GM21619 (cell line): ENCODE data around the gene RICTOR.

Experiments used
- ATAC-seq: cut with Tn5 transposase; IDR thresholded peaks from one replicate; pipeline ENCODE4 v1.9.1; 2021; ENCODE audit not compliant: unreplicated experiment

The RICTOR gene

DNA sequence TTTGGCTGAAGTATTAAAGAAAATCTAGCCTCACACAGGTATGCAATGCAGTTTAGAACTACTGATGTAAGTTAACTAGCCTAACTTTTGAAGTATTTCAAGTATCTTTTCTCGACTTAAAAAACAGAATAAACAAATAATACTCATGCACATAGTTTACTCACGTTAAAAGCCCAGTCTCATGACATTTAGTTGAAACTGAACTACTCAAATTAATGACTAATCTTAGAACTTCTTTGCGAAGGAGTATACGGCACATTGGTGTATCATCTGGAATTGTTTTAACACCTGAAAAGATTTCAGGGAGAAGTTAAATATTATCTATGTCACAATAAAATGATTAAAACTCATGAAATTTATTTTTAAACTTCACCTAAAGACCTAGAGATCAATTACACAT is 129.9 kb downstream of the RICTOR start:
- ATAC-seq = no peak

DNA sequence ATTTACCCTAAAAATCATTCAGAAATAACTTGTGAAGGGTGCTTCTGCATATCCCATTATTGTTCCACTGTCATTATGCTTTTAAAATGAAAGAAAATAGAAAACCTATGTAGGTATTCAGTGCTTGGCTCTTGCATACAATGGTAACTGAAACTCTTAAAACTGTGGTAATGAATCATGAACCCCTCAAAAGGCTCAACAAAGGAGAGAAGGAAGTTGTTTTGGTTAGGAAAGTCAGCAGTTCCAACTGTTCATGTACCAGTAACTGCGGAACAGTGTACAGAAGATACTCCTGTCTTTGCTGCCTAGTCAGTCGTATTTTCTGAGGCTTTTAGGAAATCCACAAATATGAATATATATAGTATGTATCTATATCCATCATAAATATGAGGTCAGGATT is 132.3 kb downstream of the RICTOR start:
- no peak for ATAC-seq

DNA sequence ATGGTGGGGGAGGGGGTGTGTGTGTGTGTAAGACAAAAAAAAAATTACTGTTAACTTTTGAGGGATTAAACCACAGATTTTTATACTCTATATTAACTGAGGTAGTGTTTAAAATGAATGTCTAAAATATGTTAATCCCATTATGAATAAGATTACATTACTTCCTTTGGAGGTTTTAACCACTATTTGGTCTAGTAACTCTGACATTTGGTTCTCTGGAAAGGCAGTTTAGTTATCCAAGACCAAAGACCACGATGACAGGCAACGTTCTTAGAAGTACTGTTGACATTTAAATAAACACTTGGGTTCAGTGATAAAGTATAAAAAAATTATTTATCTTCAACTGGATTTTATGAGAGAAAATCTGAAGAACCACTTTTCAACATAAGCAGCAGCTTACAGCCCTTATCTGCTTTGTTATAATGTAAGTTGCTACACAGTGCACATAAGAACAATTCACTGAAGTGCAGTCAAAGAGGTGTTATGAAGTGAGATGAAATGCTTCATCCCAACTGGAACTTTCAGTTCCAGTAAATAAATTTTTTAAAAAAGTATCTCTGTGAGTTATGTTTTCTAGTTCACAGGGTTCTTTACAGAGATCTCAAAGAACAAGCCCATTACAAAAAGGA is 133.9 kb downstream of the RICTOR start:
- ATAC-seq = no peak

DNA sequence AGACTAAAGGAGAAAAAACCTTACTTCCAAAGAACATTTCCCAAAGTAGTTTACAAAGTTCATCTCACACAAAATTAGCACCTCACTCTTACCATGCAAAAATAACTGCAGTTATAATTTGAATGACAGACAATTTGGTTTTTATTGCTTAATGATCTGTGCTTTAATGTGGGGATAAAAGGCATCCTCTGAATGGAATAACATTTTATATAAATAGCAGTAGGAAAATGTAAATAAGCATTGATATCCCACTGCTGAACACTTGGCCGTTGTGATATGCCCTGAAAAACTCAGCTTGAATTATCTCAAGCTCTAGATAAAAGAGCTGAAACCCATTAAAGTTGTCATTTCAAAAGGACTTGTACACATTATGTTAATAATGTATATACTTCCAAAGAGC is 135.2 kb downstream of the RICTOR start:
- ATAC-seq = no peak

DNA sequence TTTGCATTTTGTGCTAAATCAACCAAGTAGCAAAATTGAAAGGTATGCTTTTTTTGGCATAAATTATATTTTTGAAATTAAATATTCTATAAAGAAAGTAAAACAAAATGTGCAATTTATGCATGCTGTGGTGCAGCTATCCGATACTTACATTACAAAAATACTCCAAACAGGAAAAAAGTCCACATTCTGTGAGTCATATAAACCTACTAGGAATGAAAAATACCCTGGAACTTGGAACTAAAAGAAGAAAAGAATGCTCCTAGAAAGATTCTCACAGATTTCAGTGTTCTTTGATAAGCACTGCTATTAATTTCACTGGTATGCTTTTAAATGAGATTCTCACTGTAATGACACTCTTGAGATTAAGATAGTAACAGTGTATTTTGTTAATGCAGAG is 135.8 kb downstream of the RICTOR start:
- ATAC-seq = no peak

DNA sequence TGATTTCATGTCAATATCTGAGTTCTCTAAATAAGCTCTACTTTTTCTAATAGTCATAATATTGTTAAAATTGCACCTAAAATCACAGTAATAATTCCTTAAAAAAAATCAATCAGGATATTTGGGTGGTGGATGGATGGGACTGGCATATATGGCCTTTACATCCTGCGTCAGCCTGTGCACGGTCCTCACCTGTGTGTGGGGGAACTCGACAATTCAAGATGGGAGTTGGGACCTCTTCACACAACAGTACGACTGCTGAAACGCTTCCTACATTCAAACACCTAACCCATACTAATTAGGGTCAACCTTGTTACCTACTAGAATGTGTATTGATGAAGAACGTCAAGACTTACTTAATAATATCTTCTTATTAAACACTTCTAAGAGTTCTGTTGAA is 137.9 kb downstream of the RICTOR start:
- ATAC-seq = no peak

DNA sequence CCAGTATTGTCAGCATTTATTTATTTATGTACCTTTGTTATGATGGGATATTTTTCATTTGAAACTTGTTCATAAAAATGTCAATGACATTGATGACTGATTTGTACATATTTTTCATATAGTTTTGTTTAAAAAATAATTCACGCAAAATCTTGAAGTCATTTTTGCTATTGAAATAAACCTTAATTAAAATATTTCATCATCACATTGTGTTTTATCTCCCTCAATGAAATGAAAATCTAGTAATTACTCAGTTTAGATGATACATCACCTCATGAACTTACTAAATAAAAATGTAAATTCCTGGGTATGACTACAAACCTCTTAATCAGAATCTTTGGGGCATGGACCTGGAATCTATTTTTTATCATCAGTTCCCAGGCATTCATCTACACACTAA is 138.8 kb downstream of the RICTOR start:
- no peak for ATAC-seq

DNA sequence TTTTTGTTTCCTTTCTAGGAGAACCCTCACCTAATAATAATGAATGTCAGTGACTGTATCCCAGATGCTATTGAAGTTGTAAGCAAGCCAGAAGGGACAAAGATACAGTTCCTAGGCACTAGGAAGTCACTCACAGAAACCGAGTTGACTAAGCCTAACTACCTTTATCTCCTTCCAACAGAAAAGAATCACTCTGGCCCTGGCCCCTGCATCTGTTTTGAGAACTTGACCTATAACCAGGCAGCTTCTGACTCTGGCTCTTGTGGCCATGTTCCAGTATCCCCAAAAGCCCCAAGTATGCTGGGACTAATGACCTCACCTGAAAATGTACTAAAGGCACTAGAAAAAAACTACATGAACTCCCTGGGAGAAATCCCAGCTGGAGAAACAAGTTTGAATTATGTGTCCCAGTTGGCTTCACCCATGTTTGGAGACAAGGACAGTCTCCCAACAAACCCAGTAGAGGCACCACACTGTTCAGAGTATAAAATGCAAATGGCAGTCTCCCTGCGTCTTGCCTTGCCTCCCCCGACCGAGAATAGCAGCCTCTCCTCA is 141.3 kb downstream of the RICTOR start:
- no peak for ATAC-seq

DNA sequence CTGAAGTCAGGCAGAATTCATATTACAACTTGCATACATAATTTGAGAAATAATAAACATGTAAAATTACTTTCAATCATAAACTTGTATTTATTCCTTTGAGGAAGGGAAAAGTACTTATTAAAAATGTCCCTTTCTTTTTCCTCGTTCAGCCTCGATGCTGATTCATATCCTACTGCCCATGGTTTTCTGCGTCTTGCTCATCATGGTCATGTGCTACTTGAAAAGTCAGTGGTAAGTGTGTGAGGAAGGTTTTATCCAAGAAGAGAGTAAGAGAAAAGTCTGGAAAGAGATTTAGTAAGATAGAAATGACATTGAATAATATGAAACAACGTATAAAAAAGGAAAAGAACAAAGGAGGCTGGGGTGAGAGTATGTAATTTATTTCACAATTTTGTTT is 142.5 kb downstream of the RICTOR start:
- ATAC-seq = no peak

DNA sequence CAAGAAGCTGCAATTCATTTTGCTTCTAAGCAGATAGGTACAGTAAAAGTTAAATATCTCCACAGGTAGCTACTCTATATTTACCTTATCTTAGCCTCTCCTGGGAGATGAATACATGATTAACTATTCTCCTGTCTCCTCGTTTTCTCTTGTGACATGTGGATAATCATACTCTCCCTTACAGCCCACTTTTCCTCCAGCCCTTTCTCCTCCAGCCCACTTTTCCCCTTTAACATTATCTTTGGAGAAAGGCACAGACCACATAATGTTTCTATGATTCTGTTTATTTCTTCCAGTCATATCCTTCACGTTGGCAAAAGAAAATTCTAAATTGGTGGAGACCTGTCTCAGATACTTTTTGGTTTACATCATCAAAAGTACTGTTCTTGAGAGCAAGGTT is 144.4 kb downstream of the RICTOR start:
- ATAC-seq = no peak

DNA sequence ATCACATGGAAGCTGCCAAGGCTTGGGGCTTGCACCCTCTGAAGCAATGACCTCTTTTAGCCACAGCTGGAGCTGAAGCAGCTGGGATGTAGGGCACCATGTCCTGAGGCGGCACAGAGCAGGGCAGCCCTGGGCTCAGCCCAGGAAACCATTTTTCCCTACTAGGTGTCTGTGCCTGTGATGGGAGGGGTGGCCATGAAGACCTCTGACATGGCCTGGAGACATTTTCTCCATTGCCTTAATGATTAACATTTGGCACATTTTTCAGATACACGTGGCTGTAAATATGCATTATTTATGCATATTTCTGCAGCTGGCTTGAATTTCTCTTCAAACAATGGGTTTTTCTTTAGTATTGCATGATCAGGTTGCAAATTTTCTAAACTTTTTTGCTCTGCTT is 146.7 kb downstream of the RICTOR start:
- no peak for ATAC-seq

DNA sequence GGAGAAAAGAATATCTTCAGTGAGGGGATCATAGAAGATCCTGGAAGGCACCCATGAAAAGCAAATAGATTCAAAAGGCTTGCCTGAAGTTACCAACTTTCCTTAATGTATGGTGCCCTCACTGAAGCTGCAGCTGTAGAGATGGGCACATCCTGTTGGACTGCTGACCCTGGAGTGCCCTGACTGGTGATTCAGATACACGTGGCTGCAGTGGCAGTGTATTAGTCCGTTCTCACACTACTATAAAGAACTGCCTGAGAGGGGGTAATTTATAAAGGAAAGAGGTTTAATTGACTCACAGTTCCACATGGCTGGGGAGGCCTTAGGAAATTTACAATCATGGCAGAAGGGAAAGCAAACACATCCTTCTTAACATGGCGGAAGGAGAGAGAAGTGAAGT is 148.1 kb downstream of the RICTOR start:
- no peak for ATAC-seq

DNA sequence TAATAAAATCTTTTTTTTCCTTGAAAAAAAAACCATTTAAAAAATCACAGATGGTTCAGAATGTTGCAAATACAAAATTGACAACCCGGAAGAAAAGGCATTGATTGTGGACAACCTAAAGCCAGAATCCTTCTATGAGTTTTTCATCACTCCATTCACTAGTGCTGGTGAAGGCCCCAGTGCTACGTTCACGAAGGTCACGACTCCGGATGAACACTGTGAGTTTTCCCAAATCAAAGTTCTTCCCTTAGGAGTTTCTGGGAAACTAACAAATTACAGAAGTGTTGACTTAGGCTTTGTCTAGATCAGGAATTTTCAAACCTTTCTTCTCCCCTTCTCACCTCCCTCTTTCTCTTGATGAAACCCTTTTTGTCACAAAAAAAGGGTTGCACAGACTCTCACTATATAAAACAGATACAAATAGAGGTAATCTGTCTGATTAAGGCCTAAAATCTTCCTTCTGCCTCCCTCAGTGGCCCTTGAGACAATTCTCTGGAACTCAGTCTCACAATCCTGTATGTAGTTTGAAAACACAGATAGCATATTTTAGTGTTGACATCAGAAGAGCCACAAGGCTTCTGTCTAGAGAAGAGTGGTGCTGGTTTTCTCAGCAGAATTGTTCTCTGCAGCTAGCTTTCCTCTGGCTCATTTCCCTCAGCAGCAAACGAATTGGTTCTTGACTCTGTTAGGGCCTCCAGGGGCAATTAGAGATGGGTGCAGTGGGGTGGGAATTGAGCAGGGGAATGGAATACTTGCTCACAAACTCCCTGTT is 148.9 kb downstream of the RICTOR start:
- no peak for ATAC-seq

DNA sequence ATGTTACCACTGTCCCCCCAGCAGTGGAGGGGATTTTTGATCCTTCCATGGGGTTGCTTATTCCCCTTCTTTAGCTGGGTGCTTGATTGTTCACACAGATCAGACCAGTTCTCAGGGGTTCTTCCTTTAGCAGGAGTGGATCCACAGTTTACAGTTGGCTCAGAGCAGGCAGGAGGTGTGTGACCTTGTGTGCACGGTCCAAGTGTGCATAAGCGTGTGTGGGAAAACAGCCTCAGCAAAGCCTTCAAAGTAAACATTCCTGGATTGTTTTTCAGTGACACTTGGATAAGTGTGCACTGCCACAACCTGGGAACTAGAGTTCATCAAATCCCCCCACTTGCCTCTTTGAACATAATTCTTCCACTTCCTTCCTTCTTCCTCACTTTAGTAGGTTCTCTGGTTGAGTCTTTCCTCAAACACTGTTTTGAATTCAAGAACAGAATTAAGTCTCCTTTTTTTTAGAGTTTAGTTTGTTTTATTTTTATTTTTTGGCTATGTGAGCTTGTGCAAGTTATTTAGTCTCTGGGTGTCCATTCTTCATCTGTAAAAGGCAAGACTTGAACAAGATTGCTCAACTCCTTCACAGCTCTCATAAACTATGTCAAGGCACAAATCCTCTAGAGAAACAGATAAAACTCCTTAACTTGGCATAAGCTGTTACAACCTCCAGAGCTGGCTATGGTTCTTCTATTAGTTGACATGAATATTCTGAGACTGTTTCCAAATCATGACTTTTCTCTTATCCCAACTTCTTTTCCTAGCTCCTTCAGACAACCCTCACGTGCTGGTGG is 150.3 kb downstream of the RICTOR start:
- ATAC-seq = no peak

DNA sequence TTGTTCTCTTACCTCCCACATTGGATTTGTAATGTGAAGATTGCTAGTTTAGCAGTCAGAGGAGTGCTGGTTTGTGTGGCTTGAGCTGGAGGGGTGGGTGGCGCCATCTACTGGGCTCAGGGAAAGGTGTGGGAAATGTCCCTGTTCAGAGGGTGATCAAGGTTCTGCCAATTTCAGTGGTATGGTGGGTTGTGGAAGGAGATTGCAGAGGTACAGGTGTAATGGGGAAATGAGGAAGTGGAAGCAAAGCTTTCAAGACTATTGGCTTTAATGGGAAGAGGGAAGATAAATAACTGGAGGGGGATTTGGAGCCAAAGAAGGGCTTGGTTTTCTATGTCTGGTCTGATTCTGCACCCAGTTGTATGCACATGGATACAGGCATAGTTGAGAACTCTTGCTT is 152.0 kb downstream of the RICTOR start:
- ATAC-seq = no peak

DNA sequence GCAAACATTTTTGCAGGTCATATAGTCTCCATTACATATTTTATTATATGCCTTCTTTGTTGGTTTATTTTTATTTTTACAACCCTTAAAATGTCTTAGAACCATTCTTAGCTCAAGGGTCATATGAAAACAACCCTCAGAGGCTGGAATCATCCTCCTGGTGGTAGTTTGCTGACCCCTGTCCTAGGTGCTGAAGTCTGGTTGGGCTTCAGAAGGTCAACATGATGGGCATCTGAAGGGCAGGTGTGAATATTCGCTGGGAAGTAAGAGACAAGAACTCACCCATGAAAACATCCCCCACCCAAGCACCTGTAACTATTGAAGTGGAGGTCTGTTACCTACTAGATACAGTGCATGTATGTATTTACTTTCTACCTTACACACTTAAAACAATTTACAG is 153.0 kb downstream of the RICTOR start:
- no peak for ATAC-seq

DNA sequence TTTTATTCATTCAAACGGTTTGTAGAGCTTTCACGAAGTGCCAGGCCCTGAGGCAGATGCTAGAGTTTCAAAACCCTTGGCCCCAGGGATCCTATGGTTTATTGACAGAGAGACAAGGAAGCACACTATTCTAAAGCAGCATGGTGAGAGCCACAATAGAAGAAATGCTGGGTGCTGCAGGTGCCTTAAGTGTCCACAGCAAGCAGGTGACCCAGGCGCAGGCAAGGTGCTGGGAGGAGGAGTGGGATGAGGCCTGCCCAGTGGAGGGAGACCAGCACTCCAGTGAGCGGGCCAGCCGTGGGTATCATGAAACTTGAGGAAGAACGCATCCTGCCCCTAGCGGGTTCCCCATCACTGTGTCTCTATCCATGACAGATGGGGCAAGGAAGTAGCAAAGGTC is 157.4 kb downstream of the RICTOR start:
- no peak for ATAC-seq

DNA sequence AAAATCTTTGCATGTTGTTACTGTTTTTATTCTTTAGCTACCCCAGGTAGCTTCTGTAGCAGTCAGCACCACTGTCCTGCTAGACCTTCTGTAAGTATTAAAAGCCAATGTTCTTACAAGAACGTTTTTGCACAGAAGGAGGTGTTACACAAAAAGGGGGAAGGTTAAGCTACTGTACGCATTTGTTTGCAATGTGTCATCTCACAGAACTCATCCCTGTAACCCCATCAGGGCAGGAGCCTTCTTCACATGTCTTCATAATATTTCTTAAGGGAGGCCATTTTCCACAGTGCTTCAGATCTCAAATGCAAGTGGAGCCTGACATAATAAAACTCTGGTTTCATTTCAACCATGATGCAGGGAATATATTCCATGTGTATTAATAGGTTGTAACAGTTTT is 160.5 kb downstream of the RICTOR start:
- ATAC-seq = no peak

DNA sequence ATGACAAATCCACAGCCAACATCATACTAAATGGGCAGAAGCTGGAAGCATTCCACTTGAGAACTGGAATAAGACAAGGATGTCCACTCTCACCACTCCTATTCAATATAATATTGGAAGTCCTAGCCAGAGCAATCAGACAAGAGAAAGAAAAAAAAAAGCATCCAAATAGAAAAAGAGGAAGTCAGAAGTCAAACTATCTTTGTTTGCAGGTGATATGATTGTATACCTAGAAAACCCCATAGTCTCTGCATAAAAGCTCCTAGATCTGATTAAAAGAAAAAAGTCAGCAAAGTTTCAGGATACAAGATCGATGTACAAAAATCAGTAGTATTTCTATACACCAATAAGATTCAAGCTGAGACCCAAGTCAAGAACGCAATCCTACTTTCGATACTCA is 162.3 kb downstream of the RICTOR start:
- no peak for ATAC-seq

DNA sequence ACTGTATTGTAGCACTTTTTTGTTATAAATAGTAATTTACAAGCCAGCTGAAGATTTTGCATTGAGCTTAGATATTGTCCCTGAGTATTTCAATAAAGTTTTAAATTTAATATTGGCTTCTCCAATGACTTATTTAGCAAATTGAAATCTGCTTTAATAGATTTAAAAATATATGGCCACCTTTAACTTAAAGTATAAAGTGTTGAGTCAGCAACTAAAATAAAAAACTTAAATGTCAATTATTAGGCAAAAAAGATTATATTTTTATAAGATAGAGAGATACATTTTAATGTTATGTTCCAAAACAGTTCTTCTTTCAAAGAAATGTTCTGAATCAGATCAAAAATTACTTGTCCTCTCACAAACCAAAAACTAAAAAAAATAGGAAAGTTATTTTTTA is 167.7 kb downstream of the RICTOR start:
- no peak for ATAC-seq

DNA sequence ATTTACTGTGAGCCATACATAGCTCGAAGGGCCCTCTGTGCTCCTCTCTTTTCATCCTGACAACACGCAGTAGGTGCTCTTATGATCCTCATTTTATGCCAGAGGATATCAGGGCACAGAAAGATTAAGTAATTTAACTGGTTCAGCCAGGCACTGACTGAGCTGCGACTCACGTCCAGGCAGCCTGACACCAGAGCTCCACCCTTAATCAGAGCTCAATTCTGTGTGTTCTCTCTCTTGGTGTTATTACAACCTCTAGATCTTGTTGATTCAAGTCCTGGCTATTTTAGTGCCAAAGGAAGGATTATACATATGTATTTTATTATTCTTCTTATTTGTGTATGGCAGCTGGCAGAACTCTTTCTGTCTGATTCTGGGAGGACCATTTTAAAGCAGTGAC is 168.7 kb downstream of the RICTOR start:
- ATAC-seq = no peak

DNA sequence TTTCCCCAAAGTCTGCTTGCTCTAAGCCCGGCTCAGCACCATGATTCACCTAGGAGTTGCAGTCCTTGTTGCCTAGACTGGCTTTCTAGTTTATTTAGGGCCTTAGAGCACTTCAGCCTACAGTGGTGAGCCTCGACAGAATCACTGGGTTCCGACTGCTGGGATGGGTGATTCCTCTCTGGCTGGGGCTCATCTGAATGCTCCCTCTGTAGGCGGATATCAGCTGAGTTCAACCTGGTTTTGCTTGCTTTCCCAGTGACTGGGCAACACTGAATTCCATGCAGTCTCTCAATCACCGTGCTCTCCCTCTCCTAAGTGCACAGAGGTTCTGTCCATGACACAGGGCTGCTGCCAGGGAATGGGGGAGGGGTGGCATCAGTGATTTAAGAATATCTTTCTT is 174.3 kb downstream of the RICTOR start:
- ATAC-seq = no peak
